Activated CD4-positive, CD25-positive, alpha-beta regulatory T cell treated with anti-CD3 and anti-CD28 coated beads, Interleukin-2, amount 50 U/mL, for 16 hours (primary cell): ENCODE measurements around the gene NCBP1.

Source experiments
- DNase-seq: peaks from one replicate; pipeline ENCODE4 v3.0.0-alpha.2; 2020; ENCODE audit warnings: low read depth, low spot score

The NCBP1 gene

DNA sequence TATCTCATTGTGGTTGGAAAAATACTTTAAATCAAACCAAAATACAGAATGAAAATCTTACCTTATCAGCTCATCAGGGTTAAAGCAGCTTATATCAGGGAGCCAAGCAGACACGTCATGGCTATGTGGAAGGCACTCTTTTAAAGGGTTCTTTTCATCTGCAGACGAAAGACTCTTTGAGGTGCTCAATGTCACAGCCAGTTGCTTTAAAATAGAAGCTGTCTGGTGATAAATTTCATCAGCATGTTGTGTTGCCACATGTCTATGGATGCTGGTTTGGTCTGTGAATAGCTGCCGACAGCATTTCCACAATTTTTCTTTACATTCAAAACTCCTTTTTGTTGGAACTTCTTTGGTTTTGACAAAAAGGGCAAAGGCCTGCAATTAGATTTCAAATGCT lies 8.0 kb upstream of the NCBP1 start:
- no peak for DNase-seq

DNA sequence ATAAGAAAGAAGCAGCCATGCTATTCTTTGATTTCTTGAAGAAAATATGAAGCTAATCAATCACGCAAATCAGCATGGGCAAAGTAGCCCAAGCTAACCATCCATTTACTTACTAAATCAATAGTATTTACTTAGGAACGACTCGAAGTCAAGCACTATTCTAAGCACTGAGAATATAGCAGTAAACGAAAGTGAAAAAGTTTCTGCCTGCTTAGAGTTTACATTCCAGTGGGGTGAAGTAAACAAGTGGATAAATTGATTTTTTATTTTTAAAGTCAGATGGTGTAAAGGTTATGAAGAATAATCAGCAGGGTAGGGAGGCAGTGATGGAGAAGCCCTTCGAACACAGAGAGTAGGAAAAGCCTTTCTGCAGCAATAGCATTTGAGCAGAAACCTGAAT lies 6.0 kb upstream of the NCBP1 start:
- DNase-seq = no peak

- no peak for DNase-seq
These were observed 5.0 kb upstream of the NCBP1 start for GRCh38 chr9:97628668-97629067.

GRCh38 chr9:97629156-97629555 lies 4.5 kb upstream of the NCBP1 start:
- no peak for DNase-seq

DNA sequence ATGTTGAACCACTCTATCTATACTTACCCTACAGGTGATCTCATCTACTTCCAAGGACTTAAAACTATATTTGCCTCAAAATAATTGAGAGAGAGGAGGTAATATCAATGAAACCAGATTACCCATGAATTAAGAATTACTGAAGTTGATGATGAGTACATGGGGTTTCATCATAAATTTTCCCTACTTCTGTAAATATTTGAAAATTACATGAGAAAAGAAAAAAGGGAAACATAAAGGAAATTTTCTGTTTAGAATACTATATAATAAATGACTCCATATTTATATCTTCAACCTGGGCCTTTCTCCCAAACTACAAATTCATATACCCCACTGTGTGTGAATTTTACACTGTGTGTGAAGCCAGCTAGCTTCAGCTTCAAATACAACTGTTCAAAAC lies 3.0 kb upstream of the NCBP1 start:
- no peak for DNase-seq

DNA sequence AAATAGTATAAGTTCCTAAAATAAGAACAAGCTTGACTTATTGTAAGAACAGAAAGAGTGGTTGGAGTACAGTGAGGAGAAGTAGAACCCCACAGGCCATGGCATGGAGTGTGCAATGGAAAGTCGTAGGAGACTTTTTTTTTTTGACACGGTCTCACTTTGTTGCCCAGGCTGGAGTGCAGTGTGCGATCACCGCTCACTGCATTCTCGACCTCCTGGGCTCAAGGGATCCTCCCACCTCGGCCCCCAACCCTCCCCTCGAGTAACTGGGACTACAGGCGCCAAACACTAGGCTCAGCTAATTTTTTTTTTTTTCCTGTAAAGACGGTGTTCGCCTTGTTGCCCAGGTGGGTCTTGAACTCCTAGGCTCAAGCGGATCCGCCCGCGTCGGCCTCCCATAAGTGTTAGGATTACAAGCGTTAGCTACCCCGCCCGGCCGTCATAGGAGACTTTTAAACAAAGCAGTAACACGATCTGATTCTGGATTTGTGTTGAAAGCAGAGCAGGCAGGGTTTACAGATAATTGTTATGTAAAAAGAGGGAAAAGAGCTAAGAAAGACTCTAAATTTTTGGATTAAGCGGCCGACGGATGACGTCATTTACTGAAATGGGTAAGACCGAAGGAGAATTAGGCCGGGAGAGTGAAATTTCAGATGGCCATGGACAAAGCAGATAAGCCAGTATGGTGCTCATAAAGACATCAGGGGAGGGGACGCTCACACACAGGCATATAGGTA lies 1.2 kb upstream of the NCBP1 start:
- no peak for DNase-seq

DNA sequence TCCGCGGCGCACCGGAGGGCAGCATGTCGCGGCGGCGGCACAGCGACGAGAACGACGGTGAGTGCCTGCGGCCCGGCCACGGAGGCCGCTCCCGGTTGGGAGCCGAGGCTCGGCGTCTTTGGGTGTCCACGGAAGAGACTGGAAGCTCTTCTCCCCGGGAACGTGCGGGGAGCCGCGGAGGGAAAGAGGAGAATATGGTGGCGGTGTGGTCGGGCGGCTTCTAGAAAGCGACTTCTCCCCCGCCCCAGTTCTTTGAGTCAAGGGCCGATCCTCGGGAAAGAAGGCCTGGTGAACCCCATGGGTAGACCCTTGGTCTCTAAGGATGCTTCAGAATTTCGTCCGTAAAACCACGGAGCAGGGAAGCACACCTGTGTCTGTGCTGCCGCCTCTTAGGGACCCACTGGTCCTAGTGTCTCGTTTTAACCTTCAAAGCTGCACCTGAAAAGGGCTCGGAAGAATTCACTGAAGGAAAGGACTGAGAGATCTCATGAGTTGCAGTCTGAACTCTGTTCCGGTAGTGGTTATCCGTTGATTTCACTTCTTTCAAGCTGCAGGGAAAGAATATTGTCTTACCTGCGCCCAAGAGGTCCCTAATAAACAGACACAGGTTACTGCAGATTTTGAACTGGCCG lies 354 bp downstream of the NCBP1 start:
- no peak for DNase-seq

DNA sequence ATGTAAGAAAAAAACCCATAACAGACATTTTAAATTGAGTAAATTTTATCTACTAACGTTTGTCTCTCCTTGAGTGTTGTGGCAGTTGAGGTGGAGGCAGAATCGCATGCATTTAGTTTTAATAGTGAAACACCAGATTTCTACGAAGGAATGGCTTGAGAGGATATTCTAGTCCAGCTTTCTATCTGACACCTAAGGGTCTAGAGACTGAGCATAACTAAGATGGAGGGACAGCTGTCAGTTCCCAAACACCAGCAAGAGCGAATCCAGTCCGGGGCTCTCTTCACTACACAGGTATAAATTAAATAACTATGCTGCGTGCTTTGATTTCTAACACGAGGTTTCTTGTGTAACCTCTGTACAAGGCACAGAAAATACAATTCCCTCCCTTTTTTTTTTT lies 1.4 kb downstream of the NCBP1 start:
- no peak for DNase-seq

- no peak for DNase-seq
These were observed 3.3 kb downstream of the NCBP1 start for GRCh38 chr9:97636903-97637302.

DNA sequence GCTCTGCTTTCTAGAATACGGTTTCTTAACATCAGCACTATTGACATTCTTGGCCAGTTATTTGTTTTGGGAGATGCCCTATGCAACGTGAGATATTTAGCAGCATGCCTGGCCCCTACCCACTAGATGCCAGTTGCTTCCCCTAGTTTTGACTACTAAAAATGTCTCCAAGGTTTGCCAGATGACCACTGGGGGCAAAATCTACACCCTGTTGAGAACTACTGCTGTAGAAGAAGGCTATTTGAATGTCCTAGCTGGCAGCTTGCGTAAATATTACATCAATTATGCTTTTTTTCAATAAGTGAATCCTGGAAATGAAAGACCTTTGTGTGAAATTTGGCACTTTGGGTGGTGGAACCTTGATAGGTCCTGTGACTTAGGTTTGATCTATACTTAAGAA lies 5.0 kb downstream of the NCBP1 start:
- DNase-seq = no peak

DNA sequence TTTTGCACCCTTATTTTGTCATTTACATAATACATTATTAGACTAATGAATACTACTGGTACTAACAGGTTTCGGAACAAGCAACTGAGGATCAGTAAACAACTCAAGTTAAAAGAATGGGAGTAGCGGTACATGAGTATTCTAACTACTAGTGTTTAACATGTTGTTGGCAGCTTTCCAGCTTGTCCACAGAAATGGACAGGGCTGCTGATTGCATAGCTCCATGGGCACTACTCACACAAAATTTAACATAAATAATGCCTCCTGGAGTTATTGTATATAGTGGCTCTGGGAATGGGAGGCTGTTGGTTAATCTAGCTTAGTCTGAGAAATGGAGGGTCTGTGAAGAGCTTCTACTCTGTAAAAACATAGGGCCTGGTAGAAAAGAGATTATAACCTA lies 6.7 kb downstream of the NCBP1 start:
- no peak for DNase-seq

DNA sequence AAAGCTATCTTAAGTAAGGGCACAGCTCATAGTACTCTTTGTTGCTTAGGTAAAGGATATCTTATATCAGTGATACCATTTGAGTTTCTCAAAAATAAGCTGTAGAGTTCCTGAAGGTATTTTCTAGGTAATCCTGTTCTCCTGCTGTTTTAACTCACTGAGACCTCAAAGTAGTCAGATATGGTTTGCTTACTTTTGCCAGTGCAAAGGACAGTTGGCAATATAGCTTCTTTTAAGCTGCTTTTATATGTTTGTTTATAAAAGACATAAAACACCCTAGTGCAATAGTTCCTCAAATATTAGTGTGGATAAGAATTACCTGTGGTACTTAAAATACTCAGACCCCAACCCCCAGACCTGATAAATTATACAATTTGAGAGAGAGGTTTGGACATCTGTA lies 12.1 kb downstream of the NCBP1 start:
- DNase-seq = no peak

GRCh38 chr9:97647996-97648395 lies 14.4 kb downstream of the NCBP1 start:
- DNase-seq = no peak

GRCh38 chr9:97651646-97652045 lies 18.0 kb downstream of the NCBP1 start:
- DNase-seq = no peak

GRCh38 chr9:97658707-97659106 lies 25.1 kb downstream of the NCBP1 start:
- no peak for DNase-seq

GRCh38 chr9:97659771-97660170 lies 26.1 kb downstream of the NCBP1 start:
- DNase-seq = no peak

- no peak for DNase-seq
These were observed 26.7 kb downstream of the NCBP1 start for GRCh38 chr9:97660340-97660739.

- no peak for DNase-seq
These were observed 27.2 kb downstream of the NCBP1 start for GRCh38 chr9:97660847-97661246.

DNA sequence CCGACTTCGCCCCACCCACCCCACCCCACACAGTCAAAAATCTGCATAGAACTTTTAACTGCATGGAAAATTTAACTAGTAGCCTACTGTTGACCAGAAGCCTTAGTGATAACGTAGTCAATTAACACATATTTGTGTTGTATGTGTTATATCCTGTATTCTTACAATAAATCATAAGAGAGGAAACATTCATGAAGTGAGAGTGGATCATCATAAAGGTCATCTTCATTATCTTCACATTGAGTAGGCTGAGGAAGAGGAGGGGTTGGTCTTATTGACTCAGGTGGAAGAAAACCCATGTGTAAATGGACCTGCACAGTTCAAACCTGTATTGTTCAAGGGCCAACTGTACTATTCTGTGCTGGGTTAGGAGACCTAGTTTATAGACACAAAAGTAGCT lies 32.1 kb downstream of the NCBP1 start:
- no peak for DNase-seq

- no peak for DNase-seq
These were observed 33.5 kb downstream of the NCBP1 start for GRCh38 chr9:97666907-97667686.

GRCh38 chr9:97668485-97668884 lies 34.9 kb downstream of the NCBP1 start:
- no peak for DNase-seq

GRCh38 chr9:97670586-97670985 lies 37.0 kb downstream of the NCBP1 start:
- DNase-seq = no peak

- DNase-seq = no peak
These were observed 38.8 kb downstream of the NCBP1 start for GRCh38 chr9:97672403-97672802.
